T-helper 1 cell (primary cell): Measurements from ENCODE around the gene ACTL8.

ENCODE experiments used
- DNase-seq, 5 donors: peaks; one replicate each; pipeline ENCODE4 v3.0.0-alpha.2; 2012 to 2020

The ACTL8 gene

DNA sequence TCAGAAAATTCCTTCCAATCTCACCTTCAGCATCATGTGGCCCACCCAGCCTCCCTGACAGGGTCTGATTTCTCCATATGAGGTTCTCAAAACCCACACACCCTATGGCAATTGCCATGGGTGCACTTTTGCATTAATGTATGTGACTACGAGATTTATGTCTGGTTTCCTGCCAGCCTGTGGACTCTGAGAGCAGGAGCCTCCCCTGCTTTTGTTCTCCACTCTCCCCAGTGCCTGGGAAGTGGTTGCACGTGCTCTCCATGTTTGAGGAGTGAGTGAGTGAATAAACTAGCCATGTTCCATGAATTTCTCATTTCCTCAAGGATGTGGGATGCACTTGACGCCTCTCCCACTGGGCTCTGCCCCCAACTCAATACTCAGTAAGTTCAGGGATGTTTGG lies 91.2 kb downstream of the ACTL8 start:
- no peak for DNase-seq

DNA sequence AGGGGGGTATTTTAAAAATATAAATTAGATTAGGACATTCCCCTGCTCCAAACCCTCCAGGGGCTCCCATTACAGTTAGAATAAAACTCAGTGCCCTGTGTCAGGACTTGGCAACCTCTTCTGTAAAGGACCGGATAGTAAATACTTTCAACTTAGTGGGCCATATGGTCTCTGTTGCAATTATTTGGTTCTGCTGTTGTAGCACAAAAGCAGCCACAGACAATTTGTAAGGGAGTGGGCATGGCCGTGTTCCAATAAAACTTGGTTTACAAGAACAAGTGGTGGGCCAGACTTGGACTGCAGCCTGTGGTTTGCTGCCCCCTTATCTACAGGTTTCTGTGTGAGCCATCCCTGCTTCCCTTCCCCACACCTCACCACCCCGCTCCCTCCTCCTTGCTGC lies 92.0 kb downstream of the ACTL8 start:
- no peak for DNase-seq

DNA sequence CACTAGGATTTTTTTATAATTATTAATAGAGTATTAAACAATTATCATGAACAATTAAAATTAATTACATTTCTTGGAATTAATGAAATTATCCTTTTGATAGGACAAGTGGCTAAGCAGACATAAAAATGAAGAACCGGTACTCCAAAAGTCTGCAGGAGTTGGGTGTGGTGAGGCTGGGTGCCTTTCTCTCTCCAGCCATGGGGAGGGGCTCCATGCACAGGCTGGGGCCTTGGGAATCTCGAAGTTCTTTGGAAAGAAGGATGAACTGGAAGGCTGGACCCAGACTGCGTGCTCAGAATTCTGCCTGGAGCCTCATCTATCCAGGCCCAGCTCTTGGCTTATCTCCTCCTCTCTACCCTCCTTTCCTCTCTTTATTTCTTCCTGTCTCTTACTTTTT lies 94.1 kb downstream of the ACTL8 start:
- DNase-seq, result no peak

DNA sequence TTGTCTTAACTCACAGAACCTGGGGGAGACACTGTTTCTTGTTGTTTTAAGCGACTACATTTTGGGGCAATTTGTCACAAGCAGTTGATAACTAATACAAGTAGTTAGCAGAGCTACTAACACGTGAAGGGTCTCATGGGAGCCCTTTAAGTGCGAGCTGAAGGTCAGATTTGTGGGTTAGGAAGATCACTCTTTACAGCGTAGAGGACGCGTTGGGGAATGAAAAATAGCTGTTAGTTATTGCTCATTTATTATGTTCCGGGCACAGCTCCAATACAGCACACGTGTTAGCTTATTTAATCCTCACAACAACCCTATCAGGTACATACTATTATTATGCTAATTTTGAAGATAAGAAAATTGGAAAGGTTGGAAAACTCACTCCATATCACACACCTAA lies 95.9 kb downstream of the ACTL8 start:
- no peak for DNase-seq

DNA sequence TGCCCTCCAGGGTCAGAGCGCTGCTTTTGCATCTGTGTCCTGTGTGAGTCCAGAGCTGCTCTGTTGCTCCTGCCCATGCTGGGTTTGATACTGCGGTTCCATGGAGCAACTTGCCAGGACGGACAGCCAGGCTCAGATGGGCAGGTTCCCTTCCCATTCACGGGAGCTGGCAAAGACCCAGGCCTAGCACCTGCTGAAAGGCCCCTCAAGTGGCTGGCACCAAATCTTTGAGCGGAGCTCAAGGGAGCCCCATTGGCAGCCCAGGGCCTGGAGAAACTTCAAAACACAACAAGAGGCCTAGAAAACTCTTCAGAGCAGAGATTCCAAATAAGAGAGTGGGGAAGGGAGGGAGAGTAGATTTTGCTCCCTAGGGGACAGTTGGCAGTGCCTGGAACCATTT lies 97.2 kb downstream of the ACTL8 start:
- no peak for DNase-seq

DNA sequence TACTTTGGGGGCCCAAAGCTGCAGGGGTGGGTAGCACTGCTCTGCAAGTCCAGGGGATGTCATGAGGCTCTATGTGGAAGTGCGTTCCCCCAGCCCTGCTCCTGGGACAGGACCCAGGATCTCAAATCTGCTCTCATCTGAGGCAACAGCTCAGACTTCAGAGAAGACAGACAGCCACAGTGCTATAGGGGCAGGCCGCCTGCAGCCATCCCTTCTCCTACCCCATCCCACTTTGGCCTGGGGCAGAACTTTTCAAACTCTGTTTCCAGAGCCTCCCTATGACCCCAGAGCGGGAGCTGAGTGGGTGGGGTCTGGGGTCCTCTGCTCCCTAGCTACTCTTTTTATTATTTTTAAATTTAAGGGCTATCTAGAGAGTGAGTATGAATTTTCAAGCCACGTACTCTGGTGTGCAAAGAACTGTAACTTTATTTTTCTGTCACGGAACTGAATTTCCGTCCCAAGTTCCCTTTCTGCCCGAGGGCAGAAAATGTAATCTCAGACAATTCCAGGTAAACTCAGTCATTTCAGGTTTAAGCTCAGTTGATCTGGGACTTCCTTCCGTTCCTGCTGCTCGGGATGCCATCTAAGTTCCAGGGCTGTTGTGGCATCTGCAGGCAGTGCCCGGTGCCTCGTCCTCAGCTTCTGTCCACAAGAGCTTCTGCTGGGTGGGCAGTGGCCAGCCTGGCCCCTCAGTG lies 98.3 kb downstream of the ACTL8 start:
- no peak for DNase-seq

DNA sequence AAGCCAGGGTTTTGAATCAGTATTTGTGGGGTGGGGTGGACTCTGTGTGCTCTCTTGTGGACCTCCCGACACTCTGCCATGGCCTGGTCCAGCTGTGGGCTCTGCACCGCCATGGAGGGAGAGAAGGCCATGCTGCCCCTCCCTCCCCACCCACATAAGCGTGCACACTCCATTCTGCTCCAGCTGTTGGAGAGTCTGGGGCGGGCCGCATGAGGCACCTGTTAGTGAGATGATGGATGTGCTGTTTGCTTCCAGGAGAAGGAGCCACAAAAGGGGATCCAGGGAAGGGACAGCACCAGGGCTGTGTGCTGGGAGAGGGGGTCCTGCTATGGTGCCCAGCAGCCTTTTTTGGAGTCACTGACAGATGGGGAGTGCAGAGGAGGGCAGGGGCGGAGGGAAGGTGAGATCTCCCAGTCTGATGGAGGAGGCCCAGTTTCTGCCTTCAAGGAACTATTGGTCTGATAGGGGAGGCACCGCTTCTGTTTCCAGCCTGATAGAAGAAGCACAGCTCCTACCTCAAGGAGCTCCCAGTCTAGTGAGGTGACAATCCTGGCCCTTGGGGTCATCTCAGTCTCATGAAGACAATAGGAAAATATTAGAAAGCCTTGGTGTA lies 101.5 kb downstream of the ACTL8 start:
- no peak for DNase-seq

DNA sequence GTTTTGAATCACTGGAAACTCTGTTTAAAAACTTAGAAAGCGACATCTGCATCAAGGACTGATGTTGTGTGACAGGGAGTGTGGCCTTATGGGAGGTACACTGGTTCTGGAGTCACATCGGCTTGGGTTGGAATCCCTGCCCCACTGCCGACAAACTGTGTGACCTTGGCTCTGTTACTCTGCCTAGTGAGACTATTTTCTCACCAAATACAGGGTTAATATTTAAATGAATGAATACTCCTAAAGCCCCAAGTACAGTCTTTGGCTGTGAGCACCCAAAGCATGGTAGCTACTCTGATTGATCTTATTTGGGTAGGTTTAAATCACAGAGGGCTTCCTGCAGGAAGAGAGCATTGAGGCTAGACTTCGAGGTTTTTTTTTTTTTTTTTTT lies 102.0 kb downstream of the ACTL8 start:
- no peak for DNase-seq

DNA sequence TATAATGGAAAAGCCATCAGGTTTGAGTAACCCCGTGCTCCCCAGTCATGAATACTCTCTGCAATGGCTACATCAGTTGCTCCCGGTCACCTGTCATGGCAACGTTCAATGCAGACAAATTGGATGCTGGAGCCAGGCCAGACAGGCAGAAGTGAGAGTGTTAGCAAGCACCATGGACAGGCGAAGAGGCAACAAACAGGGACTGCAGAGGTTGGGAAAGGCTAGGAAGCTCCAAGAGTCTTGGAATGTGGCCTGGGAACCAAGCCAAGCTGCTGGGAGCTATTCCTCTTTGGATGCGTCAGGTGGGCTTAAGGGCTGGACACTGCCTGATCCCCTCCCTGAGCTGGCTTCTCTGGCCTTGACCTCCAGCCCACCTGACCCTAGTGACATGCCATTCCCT lies 102.9 kb downstream of the ACTL8 start:
- no peak for DNase-seq

DNA sequence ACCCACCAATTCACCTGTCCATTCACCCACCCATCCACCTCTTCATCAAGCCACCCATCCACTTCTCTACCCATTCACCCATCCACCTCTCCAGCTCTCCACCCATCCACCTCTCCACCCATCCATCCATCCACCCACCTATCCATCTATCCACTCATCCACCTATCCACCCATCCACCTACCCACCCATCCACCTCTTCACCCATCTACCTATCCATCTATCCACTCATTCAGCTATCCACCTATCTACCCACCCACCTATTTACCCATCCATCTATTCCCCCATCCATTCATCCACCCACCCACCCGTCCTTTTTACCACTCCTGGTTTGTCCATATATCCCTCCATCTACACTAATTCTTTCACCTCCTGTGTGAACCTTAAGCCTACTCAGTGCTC lies 105.7 kb downstream of the ACTL8 start:
- DNase-seq, result no peak

DNA sequence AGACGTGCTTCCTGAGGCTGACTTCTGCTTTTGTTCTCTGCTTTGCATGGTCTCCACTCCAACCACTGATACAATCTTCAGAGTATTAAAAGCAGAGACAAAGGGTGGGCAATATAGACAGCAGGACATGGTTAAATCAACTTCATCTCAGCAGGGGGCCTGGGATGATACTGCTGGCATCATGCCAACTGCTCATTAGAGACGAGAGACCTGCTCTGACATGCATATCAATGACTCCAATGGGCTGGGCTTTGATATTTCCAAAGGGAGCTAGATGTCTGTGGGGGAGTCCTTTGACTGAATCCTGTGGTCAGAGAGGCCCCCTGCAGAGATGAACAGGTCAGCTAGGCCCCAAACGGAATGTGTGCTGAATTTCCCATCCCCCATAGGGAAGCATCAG lies 106.6 kb downstream of the ACTL8 start:
- DNase-seq, result no peak

DNA sequence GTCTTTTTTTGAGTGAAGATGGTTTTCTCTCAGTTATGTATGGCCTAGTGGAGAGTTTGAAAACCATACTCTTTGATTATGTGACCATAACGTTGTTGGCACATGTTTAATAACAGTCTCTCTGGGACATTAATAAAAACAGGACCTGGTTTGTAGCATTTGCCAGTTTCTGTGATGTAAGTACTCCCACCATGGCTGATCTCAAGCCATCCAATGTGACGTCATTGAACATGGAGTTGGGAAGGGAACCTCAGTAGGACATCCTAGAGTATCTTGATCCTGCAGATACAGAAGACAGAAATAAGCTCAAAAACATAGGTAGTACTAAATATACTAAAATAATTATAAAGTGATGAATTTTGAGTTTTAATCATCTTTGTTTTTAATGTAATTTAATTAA lies 107.0 kb downstream of the ACTL8 start:
- no peak for DNase-seq

DNA sequence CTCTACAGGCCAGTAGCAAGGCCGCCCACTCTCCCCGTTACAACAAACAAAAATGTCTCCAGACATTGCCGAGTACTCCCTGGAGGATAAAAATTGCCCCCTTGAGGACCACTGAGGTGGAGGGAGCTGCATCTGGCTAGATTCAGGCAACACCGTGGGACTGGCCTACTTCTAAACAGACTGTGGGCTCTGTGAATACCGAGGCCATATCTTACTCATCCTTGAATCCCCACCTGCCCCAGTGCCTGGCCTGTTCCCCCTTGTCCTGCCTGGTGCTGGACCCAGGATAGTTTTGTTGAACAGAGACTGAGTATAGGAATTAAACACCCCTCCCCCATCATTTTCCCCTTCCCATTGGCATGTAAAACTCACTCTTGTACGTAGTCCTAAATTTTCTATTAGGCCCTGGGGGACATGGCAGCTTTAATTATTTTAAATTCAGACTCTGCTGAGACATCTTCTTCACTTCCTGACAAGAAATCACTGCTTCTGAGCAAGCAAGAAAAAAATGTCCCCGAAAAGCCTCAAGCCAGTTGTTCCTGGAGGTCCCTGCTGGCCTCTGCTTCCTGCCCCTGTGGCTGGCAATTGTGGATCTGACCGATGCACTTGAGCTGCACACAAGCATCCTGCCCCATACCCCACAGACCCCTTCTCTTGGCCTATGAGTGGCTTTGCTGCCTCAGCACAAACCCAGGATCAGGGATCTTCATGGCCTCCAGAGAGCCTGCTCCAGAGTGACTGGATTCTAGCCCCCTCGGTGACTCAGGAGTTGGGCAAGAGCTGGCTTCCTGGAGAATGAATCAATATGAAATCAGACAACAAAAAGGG lies 111.0 kb downstream of the ACTL8 start:
- DNase-seq, result no peak

DNA sequence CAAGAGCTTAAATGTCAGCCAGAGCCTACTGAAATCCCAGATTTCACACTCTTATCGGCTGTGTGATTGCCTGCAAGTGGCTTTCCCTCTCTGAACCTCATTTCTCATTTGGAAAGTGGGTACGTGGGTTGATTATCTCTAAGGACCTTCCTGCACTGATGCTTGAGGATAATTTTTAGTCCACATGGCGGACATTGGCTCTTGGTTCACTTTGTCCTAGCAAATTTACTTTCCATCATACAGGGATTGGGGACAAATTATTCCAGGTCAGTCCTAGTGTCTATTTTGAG lies 111.6 kb downstream of the ACTL8 start:
- DNase-seq, result no peak

DNA sequence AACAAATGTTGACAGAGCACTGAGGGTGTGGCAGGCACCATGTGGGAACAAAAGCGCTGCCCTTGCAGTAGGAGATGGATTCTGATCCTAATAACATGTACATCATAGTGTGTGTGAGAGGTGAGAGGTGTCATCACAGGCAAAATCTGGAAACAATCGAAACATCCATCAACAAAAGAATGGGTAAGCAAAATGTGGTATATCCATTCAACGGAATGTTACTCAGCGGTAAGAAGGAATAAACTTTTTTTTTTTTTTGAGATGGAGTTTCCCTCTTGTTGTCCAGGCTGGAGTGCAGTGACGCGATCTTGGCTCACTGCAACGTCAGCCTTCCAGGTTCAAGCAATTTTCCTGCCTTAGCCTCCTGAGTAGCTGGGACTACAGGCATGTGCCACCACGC lies 112.3 kb downstream of the ACTL8 start:
- DNase-seq, result no peak

DNA sequence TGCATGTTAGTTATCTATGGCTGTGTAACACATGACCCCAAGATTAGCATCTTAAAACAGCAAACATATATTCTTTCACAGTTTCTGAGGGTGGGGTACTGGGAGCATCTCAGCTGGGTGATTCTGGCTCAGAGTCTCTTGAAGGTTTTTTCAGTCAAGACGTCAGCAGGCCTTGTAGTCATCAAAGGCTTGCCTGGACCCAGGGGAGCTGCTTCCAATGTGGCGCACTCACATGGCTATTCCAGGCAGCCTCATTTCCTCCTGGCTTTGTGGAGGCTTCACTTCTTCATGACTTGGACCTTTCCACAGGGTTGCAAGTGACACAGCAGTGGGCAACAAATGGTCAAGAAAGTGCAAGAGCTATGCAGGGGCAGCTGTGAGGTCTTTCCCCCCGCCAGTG lies 114.7 kb downstream of the ACTL8 start:
- DNase-seq, result no peak

DNA sequence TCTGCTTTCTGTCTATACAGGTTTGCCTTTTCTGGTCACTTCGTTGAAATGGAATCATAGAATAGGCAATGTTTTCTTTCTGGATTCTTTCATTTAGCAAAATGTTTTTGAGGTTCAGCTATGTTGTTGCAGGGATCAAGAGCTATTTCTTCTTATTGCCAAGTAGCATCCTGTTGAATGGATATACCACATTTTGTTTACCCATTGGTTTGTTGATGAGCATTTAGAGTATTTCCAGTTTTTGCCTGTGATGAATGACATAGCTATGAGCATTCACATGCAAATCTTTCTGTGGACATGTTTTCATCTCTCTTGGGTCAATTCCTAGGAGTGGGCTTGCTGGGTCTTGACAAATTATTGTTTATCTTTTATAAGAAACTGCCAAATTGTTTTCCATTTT lies 115.5 kb downstream of the ACTL8 start:
- no peak for DNase-seq

DNA sequence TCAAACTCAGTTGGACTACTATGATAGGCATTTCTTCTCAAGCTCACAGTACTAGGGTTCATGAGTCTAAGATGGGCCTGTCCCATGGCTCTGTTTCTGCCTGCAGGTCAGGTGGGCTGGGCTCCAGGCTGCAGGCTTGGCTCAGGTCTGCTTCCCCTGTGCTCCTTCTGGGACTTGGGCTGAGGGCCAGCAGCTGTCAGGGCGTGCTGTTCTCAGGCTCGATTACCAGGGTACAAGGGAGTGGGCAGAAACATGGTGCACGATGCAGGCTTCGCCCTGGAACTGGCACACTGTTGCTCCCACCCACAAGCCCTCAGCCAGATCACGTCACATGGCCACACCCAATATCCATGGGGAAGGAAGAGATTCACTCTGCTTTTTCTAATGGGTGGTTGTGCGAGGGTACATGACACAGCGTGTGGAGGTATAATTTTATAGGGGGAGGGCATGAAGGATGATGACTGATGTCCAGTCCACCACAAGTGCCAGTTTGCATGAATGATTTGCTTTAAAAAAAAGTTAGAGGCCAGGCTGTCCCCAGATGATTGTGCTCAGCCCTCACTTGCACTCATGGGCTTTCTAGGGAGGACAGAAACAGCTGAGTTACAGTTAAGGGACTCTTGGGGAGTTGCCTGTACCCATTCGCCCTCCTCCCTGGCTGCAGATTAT lies 118.0 kb downstream of the ACTL8 start:
- DNase-seq, result no peak

DNA sequence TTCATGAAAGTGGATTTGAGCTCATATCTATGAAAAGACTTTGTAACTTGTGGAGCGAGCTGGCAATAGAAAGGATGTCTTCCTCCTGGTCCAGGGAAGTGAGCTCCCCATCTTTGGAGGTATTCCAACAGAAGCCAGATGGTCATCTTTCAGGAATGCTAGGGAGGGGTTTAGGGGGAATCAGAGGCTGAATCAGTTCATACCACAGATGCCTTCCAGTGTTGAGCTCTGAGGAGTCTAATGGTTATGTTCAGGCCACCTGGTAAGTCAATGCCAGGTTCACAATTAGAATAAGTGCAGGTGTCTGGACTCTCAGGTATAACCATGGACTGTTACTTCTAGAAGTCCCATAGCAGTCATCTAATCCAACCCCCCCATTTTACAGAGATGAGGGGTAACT lies 119.1 kb downstream of the ACTL8 start:
- no peak for DNase-seq

DNA sequence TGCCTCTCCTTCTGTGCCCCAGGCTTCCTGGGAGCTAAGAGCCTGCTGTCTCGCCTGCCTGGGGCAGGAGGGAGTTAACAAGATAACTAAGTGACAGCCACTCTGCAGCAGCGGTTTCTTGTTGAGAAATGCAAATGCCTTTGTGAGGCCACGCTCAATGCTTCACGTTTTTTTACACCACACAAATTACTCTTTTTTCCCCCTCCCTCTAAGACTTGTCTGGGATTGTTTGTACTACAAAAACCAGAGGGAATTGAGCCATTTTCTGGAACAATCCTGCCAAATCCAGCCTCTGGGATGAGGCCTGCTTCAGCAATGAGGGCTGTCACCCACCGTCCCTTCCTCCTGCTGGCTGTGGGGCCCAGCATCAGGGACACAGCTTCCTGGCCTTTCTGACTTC lies 119.6 kb downstream of the ACTL8 start:
- no peak for DNase-seq

DNA sequence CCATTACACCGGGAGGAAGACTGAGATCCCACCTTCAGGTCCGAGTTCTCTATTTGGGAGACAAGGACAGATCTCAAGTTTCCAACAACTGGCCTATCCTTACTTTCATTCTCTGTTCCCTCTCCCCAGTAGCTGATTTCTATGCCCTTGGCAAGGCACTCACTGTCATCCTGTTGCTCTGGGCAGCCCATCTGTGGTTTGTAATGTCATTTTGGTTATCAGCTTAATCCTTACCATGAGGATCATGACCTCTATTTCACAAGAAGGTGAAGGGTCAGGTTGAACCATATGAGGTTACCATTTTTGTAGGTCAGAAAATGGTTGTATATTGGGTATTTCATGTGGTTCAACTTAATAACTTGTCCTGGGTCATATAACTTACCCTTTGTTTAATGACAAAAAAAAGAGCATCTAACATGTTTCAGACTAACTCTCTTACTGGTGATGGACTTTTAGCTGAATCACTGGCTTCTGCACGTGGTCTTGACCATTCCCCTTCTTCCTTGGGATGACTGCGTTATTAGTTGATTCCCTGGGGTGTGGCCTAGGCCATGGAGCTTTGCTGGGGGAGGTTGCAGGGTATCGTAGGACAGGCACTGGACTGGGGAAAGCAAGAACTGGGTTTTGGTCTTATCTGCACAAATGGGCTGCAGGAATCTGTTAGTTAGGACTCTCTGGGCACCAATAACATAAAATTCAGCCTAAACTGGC lies 120.2 kb downstream of the ACTL8 start:
- no peak for DNase-seq

DNA sequence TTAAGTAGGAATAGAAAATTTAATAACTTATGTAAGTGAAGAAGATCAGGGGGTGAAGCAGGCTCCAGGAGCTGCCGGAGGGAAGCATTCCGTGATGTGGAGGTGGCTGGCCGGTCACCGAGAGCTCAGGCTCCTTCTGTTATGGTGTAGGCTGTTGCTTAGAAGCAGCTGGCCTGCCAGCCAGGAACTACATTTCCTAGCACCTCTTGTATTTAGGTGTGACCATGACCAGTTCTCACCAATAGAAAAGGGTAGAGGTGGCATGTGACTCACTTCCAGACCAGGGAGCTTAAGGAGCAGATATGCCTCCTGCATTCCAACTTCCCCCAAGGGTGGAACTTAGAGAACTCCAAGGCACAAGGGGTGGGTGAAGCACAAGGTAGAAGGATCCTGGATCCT lies 120.7 kb downstream of the ACTL8 start:
- no peak for DNase-seq
